BE2C (cell line): ENCODE measurements around the gene REV3L.

Source experiments
- DNase-seq: peaks from one replicate; pipeline ENCODE4 v3.0.0-alpha.2; 2020
- H3K27me3 ChIP-seq: fragments of 250-450 bp; sonication (Bioruptor Pico); 2 replicates; pipeline ENCODE4 v1.5.1; 2020; ENCODE audit warnings: mild to moderate bottlenecking
- H3K36me3 ChIP-seq: fragments of 250-450 bp; sonication (Bioruptor Pico); 2 replicates; pipeline ENCODE4 v1.5.1; 2020; ENCODE audit warnings: mild to moderate bottlenecking
- H3K4me1 ChIP-seq: fragments of 250-450 bp; sonication (Bioruptor Pico); 2 replicates; pipeline ENCODE4 v1.5.1; 2020
- H3K4me3 ChIP-seq: 2 replicates; pipeline ENCODE4 v1.5.1; 2011; ENCODE audit warnings: low read depth, low read length
- H3K9me3 ChIP-seq: fragments of 250-450 bp; sonication (Bioruptor Pico); 2 replicates; pipeline ENCODE4 v1.5.1; 2020
- TF ChIP-seq, protein P1 (sequence below): IDR thresholded peaks from 2 replicates; pipeline ENCODE4 v1.5.1; 2012; ENCODE audit warnings: mild to moderate bottlenecking, low read depth, low read length

The REV3L gene

DNA sequence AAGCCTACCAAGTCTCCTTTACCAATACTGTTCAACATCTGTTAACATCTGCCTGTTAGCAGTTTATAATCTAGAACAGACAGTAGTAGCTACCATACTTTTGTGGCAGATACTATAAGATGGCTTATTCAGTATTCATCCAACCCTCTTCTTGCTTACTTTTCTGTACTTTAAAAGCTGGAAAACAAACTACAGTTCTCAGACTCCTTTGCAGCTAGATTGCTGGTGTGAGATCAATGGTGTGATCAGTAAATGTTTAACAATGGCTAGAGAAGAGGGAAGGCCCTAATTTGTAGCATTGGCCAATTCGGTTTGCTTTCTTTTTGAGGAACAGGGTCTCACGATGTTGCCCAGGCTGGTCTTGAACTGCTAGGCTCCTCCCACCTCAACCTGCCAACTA is 3.5 kb upstream of the REV3L start:
- TF ChIP-seq, protein P1, sequence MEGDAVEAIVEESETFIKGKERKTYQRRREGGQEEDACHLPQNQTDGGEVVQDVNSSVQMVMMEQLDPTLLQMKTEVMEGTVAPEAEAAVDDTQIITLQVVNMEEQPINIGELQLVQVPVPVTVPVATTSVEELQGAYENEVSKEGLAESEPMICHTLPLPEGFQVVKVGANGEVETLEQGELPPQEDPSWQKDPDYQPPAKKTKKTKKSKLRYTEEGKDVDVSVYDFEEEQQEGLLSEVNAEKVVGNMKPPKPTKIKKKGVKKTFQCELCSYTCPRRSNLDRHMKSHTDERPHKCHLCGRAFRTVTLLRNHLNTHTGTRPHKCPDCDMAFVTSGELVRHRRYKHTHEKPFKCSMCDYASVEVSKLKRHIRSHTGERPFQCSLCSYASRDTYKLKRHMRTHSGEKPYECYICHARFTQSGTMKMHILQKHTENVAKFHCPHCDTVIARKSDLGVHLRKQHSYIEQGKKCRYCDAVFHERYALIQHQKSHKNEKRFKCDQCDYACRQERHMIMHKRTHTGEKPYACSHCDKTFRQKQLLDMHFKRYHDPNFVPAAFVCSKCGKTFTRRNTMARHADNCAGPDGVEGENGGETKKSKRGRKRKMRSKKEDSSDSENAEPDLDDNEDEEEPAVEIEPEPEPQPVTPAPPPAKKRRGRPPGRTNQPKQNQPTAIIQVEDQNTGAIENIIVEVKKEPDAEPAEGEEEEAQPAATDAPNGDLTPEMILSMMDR = no peak
- no peaks in the 10 kb centered on the region for H3K27me3 ChIP-seq
- H3K4me3 ChIP-seq = no peak overlapping the region
- H3K9me3 ChIP-seq = no peaks in the 10 kb centered on the region; the same call in 1 of the 2 replicates
- no peak for DNase-seq
- peaks cover 16% of the 10 kb centered on the region; the same call in 1 of the 2 replicates for H3K36me3 ChIP-seq
- no peaks in the 10 kb centered on the region; the same call in 1 of the 2 replicates for H3K4me1 ChIP-seq

DNA sequence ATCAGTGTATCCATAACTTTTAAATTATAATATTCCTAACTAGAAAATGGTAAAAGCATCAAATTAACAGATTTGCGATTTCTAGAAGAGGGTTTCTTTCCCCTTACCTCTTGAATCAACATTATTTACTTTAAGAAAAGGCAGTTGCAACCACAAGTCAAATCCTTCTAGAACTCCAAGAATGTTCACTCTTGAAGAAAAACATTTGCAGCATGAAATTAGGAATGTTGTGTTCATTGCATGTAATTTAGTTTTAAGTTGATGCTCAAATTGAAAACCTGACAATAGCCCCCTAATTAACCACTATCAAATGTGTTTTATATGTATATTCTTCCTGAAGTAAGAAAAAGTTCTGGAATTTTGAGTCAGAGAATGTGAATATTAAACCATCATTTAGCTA is 2.3 kb upstream of the REV3L start:
- TF ChIP-seq, protein P1 = no peak
- Histone ChIP-seq H3K9me3 (no peaks in the 10 kb centered on the region; the same call in 1 of the 2 replicates), H3K27me3 (no peaks in the 10 kb centered on the region), H3K36me3 (peaks cover 16% of the 10 kb centered on the region; the same call in 1 of the 2 replicates), H3K4me1 (no peaks in the 10 kb centered on the region; the same call in 1 of the 2 replicates), H3K4me3 (no peak overlapping the region)
- DNase-seq = no peak

DNA sequence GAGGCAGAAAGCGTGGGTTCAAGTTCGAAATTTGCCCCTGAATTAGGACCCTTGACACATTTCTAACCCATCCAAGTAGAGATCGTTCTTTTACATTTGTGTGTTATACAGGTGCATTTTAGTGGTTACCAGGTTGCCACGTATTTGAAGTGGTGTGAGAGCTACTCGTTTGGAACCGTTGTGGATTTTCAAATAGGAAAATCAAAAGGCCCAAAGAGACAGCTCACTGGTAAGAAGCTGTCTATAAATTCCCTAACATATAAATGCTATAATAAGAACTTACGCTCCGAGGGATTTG is 1.6 kb upstream of the REV3L start:
- DNase-seq = no peak
- peaks cover 16% of the 10 kb centered on the region; the same call in 1 of the 2 replicates for H3K36me3 ChIP-seq
- H3K9me3 ChIP-seq = no peaks in the 10 kb centered on the region; the same call in 1 of the 2 replicates
- TF ChIP-seq, protein P1 = no peak
- H3K4me3 ChIP-seq = peak overlapping the region; percentile 91
- H3K4me1 ChIP-seq = no peaks in the 10 kb centered on the region; the same call in 1 of the 2 replicates
- no peaks in the 10 kb centered on the region for H3K27me3 ChIP-seq

DNA sequence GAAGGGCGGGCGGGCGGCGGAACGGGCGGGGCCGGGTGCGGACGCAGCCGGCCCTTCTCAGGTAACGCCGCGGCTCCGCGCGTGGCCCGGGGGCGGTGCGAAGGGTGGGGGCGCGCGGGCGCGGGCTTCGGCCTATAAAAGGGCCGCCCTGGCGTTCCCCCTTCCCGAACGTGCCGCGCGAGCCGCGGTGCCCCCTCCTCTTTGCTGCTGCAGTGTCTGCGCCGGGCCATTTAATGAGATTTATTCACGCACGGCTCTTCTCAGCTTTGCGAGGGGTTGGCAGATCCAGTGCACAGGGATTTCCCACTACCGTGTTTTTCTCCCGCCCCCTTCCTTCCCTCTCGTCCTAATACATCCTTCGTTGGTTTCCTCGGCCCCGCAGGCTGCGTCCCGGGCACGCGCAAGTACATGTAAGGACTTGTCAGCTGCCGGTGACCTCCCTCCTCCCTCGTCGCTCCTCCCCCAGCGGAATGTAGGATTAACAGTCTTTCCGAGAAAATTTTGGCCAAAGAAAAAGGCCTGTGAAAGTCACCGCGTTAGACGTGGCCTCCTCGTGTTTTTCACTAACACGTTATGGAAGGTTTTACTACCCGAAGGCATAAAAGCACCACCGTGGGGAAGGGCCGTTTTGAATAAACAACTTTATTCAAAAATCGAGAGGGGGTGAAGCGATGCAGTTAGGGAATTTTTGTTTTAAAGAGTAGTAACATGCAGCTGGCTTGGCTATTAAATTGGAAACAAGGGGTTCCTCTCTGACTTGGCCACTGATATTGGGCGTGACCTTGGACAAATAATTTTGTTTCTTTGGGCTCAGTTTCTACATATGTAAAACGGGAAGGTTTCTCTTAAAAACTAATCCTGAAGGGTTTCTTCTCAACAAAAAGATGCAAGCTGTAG is 966 bp upstream of the REV3L start:
- peak; percentile 90 for DNase-seq
- H3K27me3 ChIP-seq = no peaks in the 10 kb centered on the region
- H3K36me3 ChIP-seq = peaks cover 16% of the 10 kb centered on the region; the same call in 1 of the 2 replicates
- peak overlapping the region; percentile 91 for H3K4me3 ChIP-seq
- H3K9me3 ChIP-seq = no peaks in the 10 kb centered on the region; the same call in 1 of the 2 replicates
- H3K4me1 ChIP-seq = peaks cover under 1% of the 10 kb centered on the region
- TF ChIP-seq, protein P1 = no peak

DNA sequence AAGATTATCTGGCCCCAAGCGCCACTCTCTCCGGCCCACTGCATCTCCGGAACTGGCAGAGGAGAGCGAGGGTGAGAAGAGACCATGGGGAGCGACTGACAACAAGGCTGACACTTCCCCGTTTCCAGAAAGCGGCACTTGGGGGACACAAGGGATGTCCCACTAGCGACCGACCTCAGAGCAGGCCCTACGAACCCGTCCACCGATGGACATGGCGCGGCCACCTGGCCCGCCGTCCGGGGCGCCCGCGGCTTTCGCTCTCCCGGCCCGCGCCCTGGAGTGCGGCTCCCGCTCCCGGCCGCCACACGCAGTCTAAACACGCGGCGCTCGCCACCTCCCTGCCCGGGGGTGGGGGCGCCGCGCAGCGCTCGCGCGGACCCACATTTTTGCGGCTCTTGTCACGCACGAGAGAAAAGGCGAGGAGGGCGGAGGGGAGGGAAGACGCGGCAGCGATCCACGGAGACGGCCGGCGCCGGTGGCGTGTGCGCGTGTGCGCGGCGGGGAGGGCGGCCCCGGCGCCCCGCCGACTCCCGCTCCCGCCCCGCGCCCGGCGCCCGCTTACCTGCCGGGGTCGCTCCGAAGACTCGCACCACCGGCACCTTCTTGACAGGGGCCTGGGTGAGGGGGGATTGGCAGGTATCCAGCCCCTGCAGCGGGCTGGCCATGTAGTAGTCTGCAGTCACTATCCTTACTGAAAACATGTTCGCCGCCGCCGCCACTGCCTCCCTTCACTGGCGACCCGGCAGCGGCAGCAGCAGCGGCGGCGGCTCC is 645 bp downstream of the REV3L start:
- H3K27me3 ChIP-seq = no peaks in the 10 kb centered on the region
- H3K4me3 ChIP-seq = peak overlapping the region; percentile 91
- no peaks in the 10 kb centered on the region; the same call in 1 of the 2 replicates for H3K9me3 ChIP-seq
- peaks cover 10% of the 10 kb centered on the region for H3K36me3 ChIP-seq
- peak; percentile 58 for DNase-seq
- H3K4me1 ChIP-seq = peaks cover 12% of the 10 kb centered on the region
- TF ChIP-seq, protein P1 = no peak
